Right renal pelvis (tissue), 4 donors: ENCODE results near the gene PA2G4. TPM values are rescaled to one million over a fixed set of nuclear protein-coding genes. Genes with fewer than 3 reads are reported as not detected.
"Not testable (repeated sequence)": the region's sequence is repeated elsewhere in the genome, so short reads cannot be mapped to it uniquely, and the experiment has no call there.

Experiments used
- DNase-seq, 4 donors: peaks; one replicate each; pipeline ENCODE4 v3.0.0-alpha.2; 2013; ENCODE audit warnings: low read depth in 4 of 4, low spot score in 3 of 4, missing footprints in 1 of 4
- polyA plus RNA-seq, 4 donors: library from polyadenylated mRNA; unstranded; fragments of 120-200 nt; gene quantifications; one replicate each; pipeline ENCODE4 v1.2.1, GENCODE V29; 2013; ENCODE audit not compliant: insufficient read length in 4 of 4

Gene PA2G4
- polyA plus RNA-seq = 100 to 1,000 TPM; 146 to 157 (median 151) TPM

DNA sequence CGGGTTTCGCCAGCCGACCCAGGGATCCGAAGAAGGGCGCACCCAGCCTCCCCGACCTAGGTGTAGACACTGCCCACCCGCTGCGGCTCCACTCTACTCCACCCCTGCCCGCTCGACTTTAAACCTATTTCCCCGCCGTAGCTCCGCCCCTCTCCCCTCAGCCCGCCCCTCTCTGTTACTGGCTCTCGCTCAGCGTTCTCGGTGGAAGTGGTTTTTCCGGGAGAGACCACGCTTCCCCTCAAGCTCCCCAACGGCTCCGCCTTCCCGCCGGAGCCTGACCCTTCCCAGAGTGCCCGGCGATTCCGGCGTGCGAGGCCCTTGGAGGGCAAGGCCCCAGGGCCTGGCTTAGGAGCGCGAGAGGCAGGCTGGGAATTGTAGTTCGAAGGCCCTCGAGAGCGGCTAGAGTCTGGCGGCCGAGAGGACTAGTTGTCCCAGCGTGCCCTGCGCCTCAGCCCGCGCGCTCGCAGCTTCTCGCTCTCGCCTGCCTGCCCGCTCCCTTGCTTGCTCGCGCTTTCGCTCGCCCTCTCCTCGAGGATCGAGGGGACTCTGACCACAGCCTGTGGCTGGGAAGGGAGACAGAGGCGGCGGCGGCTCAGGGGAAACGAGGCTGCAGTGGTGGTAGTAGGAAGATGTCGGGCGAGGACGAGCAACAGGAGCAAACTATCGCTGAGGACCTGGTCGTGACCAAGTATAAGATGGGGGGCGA, at the start of gene PA2G4:
Gene PA2G4 (plus strand): TSS at position 451 of the 706 bp plus-strand sequence. CDS start 179 bp downstream, at position 630.
- peak; percentile 95 to 98 (median 98) for DNase-seq

DNA sequence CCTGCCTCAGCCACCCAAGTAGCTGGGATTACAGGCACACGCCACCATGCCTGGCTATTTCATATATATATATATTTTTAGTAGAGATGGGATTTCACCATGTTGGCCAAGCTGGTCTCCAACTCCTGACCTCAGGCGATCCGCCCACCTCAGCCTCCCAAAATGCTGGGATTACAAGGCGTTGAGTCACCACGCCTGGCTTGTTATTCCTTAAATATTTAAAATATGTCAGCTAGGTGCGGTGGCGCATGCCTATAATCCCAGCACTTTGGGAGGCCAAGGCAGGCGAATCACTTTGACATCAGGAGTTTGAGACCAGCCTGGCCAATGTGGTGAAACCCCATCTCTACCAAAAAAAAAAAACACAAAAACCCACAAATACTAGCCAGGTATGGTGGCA, 44.4 kb upstream of the PA2G4 start:
- DNase-seq = not testable (repeated sequence)

DNA sequence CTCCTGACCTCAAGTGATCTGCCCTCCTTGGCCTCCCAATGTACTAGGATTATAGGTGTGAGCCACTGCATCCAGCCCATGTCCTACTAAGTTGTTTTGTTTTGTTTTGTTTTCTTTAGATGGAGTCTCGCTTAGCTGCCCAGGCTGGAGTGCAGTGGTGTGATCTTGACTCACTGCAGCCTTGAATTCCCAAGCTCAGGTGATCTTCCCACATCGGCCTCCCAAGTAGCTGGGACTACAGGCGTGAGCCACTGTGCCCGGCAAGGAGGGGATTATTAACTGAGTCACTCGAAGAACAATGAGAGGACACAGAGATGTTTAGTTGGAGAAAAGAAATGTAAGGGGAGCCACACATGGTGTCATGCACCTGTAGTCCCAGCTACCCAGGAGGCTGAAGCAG, 42.4 kb upstream of the PA2G4 start:
- no peak for DNase-seq

- no peak for DNase-seq
Observed at GRCh38 chr12:56062996-56063395, 41.4 kb upstream of the PA2G4 start.

DNA sequence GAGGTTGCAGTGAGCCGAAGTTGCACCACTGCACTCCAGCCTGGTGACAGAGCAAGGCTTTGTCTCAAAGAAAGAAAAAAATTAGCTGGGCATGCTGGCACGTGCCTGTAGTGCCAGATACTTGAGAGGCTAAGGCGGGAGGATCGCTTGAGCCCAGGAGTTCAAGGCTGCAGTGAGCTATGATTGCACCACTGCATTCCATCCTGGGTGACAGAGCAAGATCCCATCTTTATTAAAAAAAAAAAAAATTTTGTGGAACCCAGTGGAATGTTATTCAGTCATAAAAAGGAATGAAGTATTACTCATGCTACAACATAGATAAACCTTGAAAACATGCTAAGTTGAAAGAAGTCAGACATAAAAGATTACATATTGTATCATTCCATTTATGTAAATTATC, 32.7 kb upstream of the PA2G4 start:
- DNase-seq = no peak

GRCh38 chr12:56074396-56074795, 30.0 kb upstream of the PA2G4 start:
- no peak for DNase-seq

GRCh38 chr12:56077966-56078365, 26.4 kb upstream of the PA2G4 start:
- not testable (repeated sequence) for DNase-seq

GRCh38 chr12:56078427-56078826, 25.9 kb upstream of the PA2G4 start:
- no peak for DNase-seq

DNA sequence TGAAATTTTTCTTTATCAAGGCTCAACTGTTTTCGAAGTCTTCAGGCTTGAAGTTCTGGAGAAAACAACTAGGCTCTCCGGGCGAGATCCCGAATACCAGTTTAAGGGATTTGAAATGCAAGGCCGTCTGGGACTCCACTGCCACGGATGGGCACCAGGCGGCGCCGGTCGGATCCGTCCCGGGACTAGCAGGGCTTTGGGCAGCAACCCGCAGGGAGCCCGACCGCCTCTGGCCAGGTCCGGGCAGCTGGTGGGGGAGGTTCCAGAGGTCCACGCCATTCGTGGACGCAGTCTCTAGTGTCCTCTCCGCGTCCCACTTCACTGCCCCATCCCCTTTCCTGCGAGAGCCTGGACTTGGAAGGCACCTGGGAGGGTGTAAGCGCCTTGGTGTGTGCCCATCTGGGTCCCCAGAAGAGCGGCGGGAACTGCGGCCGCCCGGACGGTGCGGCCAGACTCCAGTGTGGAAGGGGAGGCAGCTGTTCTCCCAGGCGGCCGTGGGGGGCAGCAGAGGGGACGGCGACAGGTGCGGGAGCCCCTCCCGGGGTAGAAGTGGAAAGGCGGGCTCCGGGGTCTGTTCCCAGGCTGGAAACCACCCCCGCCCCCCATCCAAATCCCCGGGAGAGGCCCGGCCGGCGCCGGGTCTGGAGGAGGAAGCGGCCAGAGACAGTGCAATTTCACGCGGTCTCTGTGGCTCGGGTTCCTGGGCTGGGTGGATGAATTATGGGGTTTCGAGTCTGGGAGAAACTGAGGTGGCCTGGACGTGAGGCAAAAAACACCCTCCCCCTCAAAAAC, 25.2 kb upstream of the PA2G4 start:
- DNase-seq = peak in 3 of 4 donors; percentile 62 to 71 (median 64)

- DNase-seq = peak in 3 of 4 donors; percentile 57 to 75 (median 63)
Observed at GRCh38 chr12:56079723-56080555, 24.4 kb upstream of the PA2G4 start, which contains the start of gene ERBB3. Gene ERBB3 (plus strand): TSS chr12:56080165. CDS start chr12:56080301, 136 bp downstream.

- no peak for DNase-seq
Observed at GRCh38 chr12:56080556-56081138, 23.7 kb upstream of the PA2G4 start.

DNA sequence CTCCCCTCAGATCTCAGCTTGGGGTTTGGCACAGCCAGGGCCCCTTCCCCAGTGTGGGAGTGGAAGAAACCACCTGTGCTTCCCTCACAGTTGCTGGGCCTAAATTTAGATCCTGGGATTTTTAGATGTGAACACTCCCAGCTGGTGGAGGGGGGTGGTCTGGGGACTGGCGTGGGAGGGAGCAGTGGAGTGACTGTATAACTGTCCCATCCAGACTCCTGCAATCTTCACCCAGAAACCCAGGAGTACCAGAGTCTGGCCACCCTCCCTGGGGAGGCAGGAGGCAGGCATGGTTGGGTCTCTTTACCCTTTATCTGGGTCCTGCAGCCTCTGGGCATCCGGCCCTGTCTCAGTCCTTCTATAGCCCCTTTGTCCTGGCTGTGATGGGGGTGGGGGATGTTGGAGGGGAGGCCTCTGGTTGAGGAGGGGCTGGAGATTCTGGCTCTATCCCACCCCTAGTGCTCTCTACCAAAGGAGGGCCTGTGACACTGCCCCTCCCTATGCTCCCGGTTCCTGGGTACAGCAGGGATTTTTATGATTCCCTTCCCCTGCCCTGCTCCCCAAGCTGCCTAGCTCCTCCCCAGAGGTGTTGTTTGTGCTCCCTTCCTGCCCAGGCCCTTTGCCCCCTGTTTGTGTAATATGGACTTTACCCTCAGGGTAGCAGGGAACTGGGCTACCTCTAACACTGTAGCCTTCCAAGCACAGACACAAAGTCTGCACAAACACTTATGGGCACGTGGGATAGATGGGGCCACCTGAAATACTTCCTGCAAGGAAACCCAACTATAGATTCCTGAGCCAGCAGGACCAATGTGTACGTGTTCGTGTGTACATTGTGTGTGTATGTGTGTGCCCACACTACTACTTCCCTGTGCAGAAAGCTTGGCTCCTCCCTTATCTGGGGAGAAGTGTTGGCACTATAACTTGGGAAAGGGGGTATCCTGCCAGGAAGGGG, 22.7 kb upstream of the PA2G4 start:
- DNase-seq = no peak

- DNase-seq = no peak
Observed at GRCh38 chr12:56082382-56082781, 22.0 kb upstream of the PA2G4 start.

DNA sequence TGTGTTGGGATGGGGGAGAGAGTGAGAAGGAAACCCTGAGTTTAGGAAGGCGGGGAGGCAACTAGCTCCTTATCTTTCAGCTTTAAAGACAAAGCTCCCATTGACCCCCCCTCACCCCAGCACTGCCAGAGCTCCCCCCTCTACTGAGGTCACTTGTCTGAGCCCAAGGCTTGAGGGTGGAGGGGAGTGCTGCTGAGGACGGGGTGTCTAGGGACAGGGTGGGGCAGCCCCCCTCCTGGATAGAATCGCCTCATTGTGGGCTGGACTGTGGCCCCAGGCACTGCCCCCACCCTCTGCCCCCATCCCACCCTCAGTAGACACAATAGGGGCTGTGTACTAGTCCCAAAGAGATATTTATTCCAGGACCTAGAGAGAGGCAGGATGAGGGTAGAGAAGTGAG, 21.4 kb upstream of the PA2G4 start:
- no peak for DNase-seq

GRCh38 chr12:56084958-56085543, 19.3 kb upstream of the PA2G4 start:
- DNase-seq = no peak

DNA sequence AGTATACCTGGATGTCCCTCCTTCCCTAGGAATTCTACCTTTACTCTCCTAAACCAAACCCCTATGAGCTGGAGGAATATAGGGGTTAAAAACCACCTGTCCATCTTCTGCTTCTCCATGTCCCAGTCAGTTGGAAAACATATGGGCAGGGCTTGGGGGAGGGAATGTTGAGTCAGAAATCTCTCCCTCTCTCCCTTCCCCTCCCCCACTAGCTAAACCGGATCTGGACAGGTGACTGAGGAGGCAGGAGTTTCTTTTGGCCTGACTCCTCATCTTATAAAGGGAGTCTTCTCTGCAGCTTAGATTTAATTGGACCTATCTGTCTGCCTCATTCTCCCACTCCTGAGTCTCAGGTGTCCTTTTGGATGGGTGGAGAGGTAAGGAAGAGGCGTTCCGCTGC, 18.3 kb upstream of the PA2G4 start:
- DNase-seq = no peak

- no peak for DNase-seq
Observed at GRCh38 chr12:56086608-56087007, 17.8 kb upstream of the PA2G4 start.

GRCh38 chr12:56087220-56087619, 17.1 kb upstream of the PA2G4 start:
- no peak for DNase-seq

DNA sequence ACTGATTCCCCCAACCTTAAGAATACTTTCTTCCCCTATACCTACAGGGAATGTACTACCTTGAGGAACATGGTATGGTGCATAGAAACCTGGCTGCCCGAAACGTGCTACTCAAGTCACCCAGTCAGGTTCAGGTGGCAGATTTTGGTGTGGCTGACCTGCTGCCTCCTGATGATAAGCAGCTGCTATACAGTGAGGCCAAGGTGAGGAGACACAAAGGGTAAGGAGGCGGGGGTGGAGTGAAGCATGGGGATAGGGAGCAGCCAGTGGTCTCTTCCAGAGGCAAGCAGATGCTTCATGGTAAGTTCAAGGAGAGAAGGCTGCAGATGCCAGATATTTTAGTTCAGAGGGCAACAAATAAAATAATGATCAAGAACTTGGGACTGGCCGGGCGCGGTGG, 6.6 kb upstream of the PA2G4 start:
- no peak for DNase-seq
